Progenitor cell of endocrine pancreas (in vitro differentiated cells): ENCODE data around the gene MGAT5B. TPM values are rescaled to one million over a fixed set of nuclear protein-coding genes. Genes with fewer than 3 reads are reported as not detected.

Source experiments
- DNase-seq: peaks from one replicate; pipeline ENCODE4 v3.0.0; 2021; ENCODE audit warnings: low spot score; ENCODE audit not compliant: unreplicated experiment
- H3K27ac Mint-ChIP-seq: 2 replicates; pipeline ENCODE4 v1.8.0; 2021; ENCODE audit warnings: mild to moderate bottlenecking, moderate library complexity, mixed read lengths
- H3K27me3 Mint-ChIP-seq: 2 replicates; pipeline ENCODE4 v1.8.0; 2021; ENCODE audit warnings: mixed read lengths
- H3K36me3 Mint-ChIP-seq: 2 replicates; pipeline ENCODE4 v1.8.0; 2022; ENCODE audit warnings: mixed read lengths; ENCODE audit not compliant: insufficient read depth
- H3K4me1 Mint-ChIP-seq: 2 replicates; pipeline ENCODE4 v1.8.0; 2021; ENCODE audit warnings: low read depth, mixed read lengths
- H3K4me3 Mint-ChIP-seq: 2 replicates; pipeline ENCODE4 v1.8.0; 2021; ENCODE audit warnings: low read depth, mild to moderate bottlenecking, moderate library complexity, mixed read lengths
- H3K9me3 Mint-ChIP-seq: 2 replicates; pipeline ENCODE4 v1.8.0; 2021; ENCODE audit warnings: low read depth, mixed read lengths
- total RNA-seq: library from RNA; stranded (reverse); gene quantifications from 2 replicates; pipeline ENCODE4 v1.2.1, GENCODE V29; 2021
- TF ChIP-seq, protein P1 (sequence below): fragments of 200-600 bp; sonication (generic); IDR thresholded peaks from one replicate; pipeline ENCODE4 v1.5.0; 2021; ENCODE audit warnings: antibody characterized with exemption, mild to moderate bottlenecking; ENCODE audit not compliant: unreplicated experiment

MGAT5B gene
- total RNA-seq, 1 donor from 2014 or later, result 2.8 TPM

- H3K4me3 Mint-ChIP-seq, result no peak overlapping the region
- H3K4me1 Mint-ChIP-seq, result no peaks in the 10 kb centered on the region
- no peak overlapping the region for H3K27ac Mint-ChIP-seq
- H3K36me3 Mint-ChIP-seq, result no peaks in the 10 kb centered on the region
- peaks cover 35% of the 10 kb centered on the region for H3K27me3 Mint-ChIP-seq
- TF ChIP-seq, protein P1, sequence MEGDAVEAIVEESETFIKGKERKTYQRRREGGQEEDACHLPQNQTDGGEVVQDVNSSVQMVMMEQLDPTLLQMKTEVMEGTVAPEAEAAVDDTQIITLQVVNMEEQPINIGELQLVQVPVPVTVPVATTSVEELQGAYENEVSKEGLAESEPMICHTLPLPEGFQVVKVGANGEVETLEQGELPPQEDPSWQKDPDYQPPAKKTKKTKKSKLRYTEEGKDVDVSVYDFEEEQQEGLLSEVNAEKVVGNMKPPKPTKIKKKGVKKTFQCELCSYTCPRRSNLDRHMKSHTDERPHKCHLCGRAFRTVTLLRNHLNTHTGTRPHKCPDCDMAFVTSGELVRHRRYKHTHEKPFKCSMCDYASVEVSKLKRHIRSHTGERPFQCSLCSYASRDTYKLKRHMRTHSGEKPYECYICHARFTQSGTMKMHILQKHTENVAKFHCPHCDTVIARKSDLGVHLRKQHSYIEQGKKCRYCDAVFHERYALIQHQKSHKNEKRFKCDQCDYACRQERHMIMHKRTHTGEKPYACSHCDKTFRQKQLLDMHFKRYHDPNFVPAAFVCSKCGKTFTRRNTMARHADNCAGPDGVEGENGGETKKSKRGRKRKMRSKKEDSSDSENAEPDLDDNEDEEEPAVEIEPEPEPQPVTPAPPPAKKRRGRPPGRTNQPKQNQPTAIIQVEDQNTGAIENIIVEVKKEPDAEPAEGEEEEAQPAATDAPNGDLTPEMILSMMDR, result no peak
- no peaks in the 10 kb centered on the region for H3K9me3 Mint-ChIP-seq
- DNase-seq, result no peak
Measured at GRCh38 chr17:76938009-76938408, 69.8 kb downstream of the MGAT5B start.

DNA sequence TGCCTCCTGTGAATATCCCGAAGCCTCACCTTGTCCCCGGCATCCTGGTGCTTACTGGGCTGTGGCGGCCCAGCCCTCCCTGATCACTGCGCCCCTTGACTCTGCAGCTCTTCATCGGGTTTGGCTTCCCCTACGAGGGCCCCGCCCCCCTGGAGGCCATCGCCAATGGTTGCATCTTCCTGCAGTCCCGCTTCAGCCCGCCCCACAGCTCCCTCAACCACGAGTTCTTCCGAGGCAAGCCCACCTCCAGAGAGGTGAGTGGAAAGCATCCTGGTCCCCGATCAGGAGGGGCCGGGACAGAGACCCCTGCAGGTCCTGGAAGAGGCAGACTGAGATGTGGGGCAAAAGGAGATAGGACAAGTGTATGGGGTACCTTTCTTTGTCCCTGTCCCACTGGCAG lies 72.1 kb downstream of the MGAT5B start:
- Mint-ChIP-seq H3K9me3 (no peaks in the 10 kb centered on the region), H3K4me1 (peaks cover 2% of the 10 kb centered on the region), H3K4me3 (no peak overlapping the region), H3K36me3 (no peaks in the 10 kb centered on the region), H3K27ac (no peak overlapping the region), H3K27me3 (peaks cover 26% of the 10 kb centered on the region)
- TF ChIP-seq, protein P1, result no peak
- DNase-seq, result no peak

- Mint-ChIP-seq H3K9me3 (no peaks in the 10 kb centered on the region), H3K36me3 (no peaks in the 10 kb centered on the region), H3K4me3 (no peak overlapping the region), H3K27ac (no peak overlapping the region), H3K4me1 (peaks cover 2% of the 10 kb centered on the region), H3K27me3 (peaks cover 26% of the 10 kb centered on the region)
- DNase-seq, result no peak
- TF ChIP-seq, protein P1, result no peak
Measured at GRCh38 chr17:76940738-76941350, 72.6 kb downstream of the MGAT5B start.

GRCh38 chr17:76943202-76943601 lies 75.0 kb downstream of the MGAT5B start:
- H3K36me3 Mint-ChIP-seq, result no peaks in the 10 kb centered on the region
- peaks cover 2% of the 10 kb centered on the region for H3K4me1 Mint-ChIP-seq
- no peaks in the 10 kb centered on the region for H3K9me3 Mint-ChIP-seq
- no peak overlapping the region for H3K27ac Mint-ChIP-seq
- TF ChIP-seq, protein P1, result no peak
- H3K4me3 Mint-ChIP-seq, result no peak overlapping the region
- DNase-seq, result no peak
- peaks cover 23% of the 10 kb centered on the region for H3K27me3 Mint-ChIP-seq

DNA sequence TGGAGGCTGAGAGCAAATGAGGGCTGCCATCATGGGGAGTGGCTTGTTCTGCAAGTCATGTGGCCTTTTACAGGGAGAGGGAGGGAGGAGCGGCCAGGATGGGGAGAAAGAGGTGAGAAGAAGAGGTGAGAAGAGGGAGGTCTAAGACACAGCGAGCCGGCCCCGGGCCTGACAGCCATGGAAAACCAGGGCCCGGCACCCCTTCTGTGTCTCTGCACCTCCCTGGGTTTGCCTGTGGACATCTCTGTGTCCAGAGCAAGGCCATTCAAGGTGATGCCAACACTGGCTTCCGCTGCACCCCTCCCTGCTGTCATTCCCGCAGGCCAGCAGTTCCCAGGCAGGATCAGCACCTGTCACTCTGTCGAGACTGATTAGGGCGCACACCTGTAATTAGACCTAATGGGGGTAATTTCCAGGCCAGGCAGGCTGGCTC lies 75.6 kb downstream of the MGAT5B start:
- Mint-ChIP-seq H3K27me3 (peaks cover 23% of the 10 kb centered on the region), H3K4me1 (peaks cover 2% of the 10 kb centered on the region), H3K27ac (no peak overlapping the region), H3K36me3 (no peaks in the 10 kb centered on the region), H3K4me3 (no peak overlapping the region), H3K9me3 (no peaks in the 10 kb centered on the region)
- no peak for DNase-seq
- TF ChIP-seq, protein P1, result no peak
